Measurements from ENCODE around the gene LMCD1. TPM values are rescaled to one million over a fixed set of nuclear protein-coding genes. Genes with fewer than 3 reads are reported as not detected.

Gene LMCD1
- total RNA-seq, 1 donor from 2014 or later: 1.3 TPM

DNA sequence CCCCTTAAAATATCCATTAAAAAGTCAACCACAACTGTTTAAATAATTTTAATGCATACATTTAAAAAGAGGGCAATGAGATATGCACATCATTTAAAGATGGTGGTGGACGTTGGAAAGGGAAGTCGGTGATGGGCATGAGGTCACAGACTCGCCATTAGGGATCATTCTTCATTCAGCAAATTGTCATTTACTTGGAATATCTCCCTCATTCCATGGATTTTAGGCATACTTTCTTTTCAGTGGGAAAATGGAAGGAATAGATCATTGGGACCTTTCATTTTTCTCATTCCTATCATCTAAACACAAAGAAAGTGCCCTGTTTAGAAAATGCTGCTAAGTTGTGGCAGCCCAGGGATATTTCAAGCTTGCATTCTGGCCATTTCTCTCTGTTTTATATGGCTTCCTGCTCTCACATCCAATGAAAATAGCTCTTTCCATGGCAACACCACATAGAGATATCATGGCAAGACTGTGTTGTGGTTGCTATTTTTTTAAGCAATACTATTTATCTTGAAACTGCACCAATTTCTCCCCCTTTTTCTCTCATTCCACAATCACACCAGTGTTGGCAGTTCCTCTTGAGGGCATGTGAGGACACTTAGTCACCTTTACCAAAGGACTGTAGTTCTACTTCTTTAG, 40.7 kb upstream of the LMCD1 start:
- Mint-ChIP-seq H3K27ac (ENCODE audit: unreplicated experiment) (no peak overlapping the region), H3K9me3 (ENCODE audit: unreplicated experiment) (no peaks in the 10 kb centered on the region), H3K4me3 (ENCODE audit: unreplicated experiment) (no peak overlapping the region), H3K27me3 (ENCODE audit: unreplicated experiment) (no peaks in the 10 kb centered on the region), H3K4me1 (ENCODE audit: low read depth, unreplicated experiment) (no peaks in the 10 kb centered on the region), H3K36me3 (ENCODE audit: unreplicated experiment) (peaks cover 4% of the 10 kb centered on the region)
- TF ChIP-seq, protein P1, sequence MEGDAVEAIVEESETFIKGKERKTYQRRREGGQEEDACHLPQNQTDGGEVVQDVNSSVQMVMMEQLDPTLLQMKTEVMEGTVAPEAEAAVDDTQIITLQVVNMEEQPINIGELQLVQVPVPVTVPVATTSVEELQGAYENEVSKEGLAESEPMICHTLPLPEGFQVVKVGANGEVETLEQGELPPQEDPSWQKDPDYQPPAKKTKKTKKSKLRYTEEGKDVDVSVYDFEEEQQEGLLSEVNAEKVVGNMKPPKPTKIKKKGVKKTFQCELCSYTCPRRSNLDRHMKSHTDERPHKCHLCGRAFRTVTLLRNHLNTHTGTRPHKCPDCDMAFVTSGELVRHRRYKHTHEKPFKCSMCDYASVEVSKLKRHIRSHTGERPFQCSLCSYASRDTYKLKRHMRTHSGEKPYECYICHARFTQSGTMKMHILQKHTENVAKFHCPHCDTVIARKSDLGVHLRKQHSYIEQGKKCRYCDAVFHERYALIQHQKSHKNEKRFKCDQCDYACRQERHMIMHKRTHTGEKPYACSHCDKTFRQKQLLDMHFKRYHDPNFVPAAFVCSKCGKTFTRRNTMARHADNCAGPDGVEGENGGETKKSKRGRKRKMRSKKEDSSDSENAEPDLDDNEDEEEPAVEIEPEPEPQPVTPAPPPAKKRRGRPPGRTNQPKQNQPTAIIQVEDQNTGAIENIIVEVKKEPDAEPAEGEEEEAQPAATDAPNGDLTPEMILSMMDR (IDR thresholded peaks at IDR 0.05; ENCODE audit: partially characterized antibody, unreplicated experiment): no peak
- no peak for DNase-seq

DNA sequence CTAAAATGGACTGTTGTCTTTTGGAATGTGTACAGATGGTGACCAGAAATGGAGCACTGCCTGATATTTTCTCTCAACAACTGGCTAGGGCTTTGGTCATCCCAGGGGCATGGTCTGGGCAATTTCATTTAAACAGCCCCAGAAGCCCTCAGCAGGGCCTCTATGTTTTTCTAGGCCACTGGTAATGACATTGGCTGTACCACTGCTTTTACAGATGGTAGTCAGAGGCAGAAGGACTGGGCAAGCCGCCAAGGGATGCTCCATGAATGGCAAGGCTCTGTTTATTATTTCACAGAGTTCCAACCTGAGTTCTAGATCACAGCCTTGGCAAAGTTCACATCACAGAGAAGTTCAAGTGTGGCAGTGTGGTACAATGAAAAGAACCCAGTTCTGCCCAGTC, 37.0 kb upstream of the LMCD1 start:
- H3K27me3 Mint-ChIP-seq (ENCODE audit: unreplicated experiment): no peaks in the 10 kb centered on the region
- no peak overlapping the region for H3K4me3 Mint-ChIP-seq (ENCODE audit: unreplicated experiment)
- no peaks in the 10 kb centered on the region for H3K4me1 Mint-ChIP-seq (ENCODE audit: low read depth, unreplicated experiment)
- H3K27ac Mint-ChIP-seq (ENCODE audit: unreplicated experiment): no peak overlapping the region
- H3K9me3 Mint-ChIP-seq (ENCODE audit: unreplicated experiment): no peaks in the 10 kb centered on the region
- TF ChIP-seq, protein P1 (IDR thresholded peaks at IDR 0.05; ENCODE audit: partially characterized antibody, unreplicated experiment): no peak
- DNase-seq: no peak
- peaks cover 4% of the 10 kb centered on the region for H3K36me3 Mint-ChIP-seq (ENCODE audit: unreplicated experiment)

DNA sequence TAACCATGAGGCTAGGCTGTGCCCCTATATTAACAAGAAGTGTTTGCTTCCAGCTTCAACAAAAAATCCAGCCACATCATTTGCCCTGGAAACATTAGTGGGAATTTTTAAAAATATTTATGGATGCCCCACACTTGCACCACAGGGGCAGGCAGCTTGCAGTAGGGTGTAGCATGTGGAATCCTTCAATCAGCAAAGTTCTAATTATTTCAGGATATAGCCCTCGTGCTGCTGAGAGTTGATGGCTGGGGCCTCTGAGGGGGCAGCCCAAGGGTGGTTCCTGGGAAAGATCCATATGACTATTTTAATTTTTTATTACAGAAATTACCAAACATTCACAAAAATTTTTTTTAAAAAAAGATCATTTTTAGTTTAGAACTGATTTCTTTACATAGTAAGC, 35.1 kb upstream of the LMCD1 start:
- Mint-ChIP-seq H3K9me3 (ENCODE audit: unreplicated experiment) (no peaks in the 10 kb centered on the region), H3K27ac (ENCODE audit: unreplicated experiment) (no peak overlapping the region), H3K4me1 (ENCODE audit: low read depth, unreplicated experiment) (no peaks in the 10 kb centered on the region), H3K36me3 (ENCODE audit: unreplicated experiment) (peaks cover 4% of the 10 kb centered on the region), H3K27me3 (ENCODE audit: unreplicated experiment) (no peaks in the 10 kb centered on the region), H3K4me3 (ENCODE audit: unreplicated experiment) (no peak overlapping the region)
- TF ChIP-seq, protein P1 (IDR thresholded peaks at IDR 0.05; ENCODE audit: partially characterized antibody, unreplicated experiment): no peak
- DNase-seq: no peak

DNA sequence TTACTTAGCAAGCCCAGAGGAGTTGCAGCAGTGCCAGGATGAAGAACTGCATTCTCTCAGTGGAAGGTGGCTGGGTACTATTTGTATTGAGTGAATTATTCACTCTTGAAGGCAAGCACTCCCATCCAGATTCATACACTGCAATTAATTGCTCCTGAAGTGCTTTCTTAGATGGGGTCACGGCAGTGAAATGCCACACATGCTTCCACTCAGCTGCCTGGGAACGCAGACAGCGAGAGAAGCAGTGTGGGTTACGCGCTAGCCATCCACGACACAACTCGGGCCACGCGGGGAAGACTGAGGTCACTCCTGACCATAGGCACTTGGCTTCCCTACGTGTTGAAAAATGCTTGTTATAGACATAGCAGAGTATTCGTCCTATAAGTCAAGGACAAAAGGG, 30.8 kb upstream of the LMCD1 start:
- Mint-ChIP-seq H3K9me3 (ENCODE audit: unreplicated experiment) (no peaks in the 10 kb centered on the region), H3K4me3 (ENCODE audit: unreplicated experiment) (no peak overlapping the region), H3K36me3 (ENCODE audit: unreplicated experiment) (no peaks in the 10 kb centered on the region), H3K27ac (ENCODE audit: unreplicated experiment) (no peak overlapping the region), H3K4me1 (ENCODE audit: low read depth, unreplicated experiment) (no peaks in the 10 kb centered on the region), H3K27me3 (ENCODE audit: unreplicated experiment) (no peaks in the 10 kb centered on the region)
- TF ChIP-seq, protein P1 (IDR thresholded peaks at IDR 0.05; ENCODE audit: partially characterized antibody, unreplicated experiment): no peak
- no peak for DNase-seq

DNA sequence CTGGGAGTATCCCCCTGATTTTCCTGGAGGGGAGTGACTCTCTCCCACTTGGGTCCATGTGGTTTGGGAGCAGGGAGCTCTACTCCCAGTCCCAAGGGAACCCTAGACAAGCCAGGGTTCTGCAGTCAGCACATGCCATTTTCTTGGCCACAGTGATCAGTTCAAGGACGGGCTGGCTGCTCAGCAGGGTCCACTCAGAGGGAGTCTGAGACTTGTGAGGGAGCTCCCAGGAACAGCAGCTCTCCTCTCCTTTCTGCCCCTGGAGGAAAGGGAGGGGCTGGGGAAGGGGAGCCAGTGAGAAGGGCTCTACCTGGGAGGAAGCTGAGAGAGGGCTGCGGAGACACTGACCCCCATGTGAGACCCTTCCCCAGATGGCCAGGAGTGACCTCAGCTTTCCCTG, 29.1 kb upstream of the LMCD1 start:
- DNase-seq: no peak

More for the DNA sequence above, 29.1 kb upstream of the LMCD1 start:
- H3K4me1 Mint-ChIP-seq (ENCODE audit: low read depth, unreplicated experiment): no peaks in the 10 kb centered on the region
- H3K36me3 Mint-ChIP-seq (ENCODE audit: unreplicated experiment): no peaks in the 10 kb centered on the region
- H3K27me3 Mint-ChIP-seq (ENCODE audit: unreplicated experiment): no peaks in the 10 kb centered on the region
- TF ChIP-seq, protein P1 (IDR thresholded peaks at IDR 0.05; ENCODE audit: partially characterized antibody, unreplicated experiment): no peak
- H3K4me3 Mint-ChIP-seq (ENCODE audit: unreplicated experiment): no peak overlapping the region
- H3K27ac Mint-ChIP-seq (ENCODE audit: unreplicated experiment): no peak overlapping the region
- H3K9me3 Mint-ChIP-seq (ENCODE audit: unreplicated experiment): no peaks in the 10 kb centered on the region
